SH-SY5Y (cell line): ENCODE data around the gene CD83.

Source experiments
- GATA2 ChIP-seq: IDR thresholded peaks from 2 replicates; pipeline ENCODE4 v1.6.1; 2011; ENCODE audit warnings: mild to moderate bottlenecking, low read depth, low read length
- GATA3 ChIP-seq: IDR thresholded peaks from 2 replicates; pipeline ENCODE4 v1.6.1; 2011; ENCODE audit warnings: low read depth, mild to moderate bottlenecking, low read length, moderate library complexity

DNA sequence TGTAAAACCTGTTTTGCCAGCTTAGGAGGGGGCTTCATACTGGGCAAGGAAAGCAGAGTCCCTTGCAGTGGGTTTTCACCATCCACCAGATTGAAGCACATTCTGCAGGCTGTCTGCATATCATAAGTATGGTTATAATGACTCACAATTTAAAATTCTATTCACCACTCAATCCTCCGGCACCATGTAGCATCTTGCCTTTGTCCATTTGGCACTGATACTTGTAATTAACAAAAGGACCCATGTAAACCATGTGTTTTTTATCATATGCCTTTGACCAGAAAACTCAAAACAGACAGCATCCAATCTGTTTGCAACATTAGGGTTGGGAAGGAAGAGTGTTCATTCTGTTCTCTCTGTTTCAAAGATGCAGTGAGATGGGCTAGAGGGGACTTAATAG, 3.0 kb downstream of the CD83 start:
- no peak for TF ChIP-seq GATA2
- no peak for TF ChIP-seq GATA3
